Upper lobe of right lung (tissue), 1 donor: ENCODE data around the gene TCF7L1. TPM values are rescaled to one million over a fixed set of nuclear protein-coding genes. Genes with fewer than 3 reads are reported as not detected.

Source experiments
- ATAC-seq: fragments of 200-7000 bp; cut with Tn5 transposase; one replicate; pipeline ENCODE4 v1.9.1; 2020; ENCODE audit warnings: mild to moderate bottlenecking, moderate library complexity
- DNase-seq: peaks from one replicate; pipeline ENCODE4 v3.0.0-alpha.2; 2020
- H3K27ac ChIP-seq: fragments of 200-600 bp; one replicate; pipeline ENCODE4 v1.8.0; 2022
- H3K27me3 ChIP-seq: fragments of 200-600 bp; one replicate; pipeline ENCODE4 v1.8.0; 2022; ENCODE audit warnings: mild to moderate bottlenecking
- H3K36me3 ChIP-seq: fragments of 200-600 bp; one replicate; pipeline ENCODE4 v1.8.0; 2022
- H3K4me1 ChIP-seq: fragments of 200-600 bp; one replicate; pipeline ENCODE4 v1.8.0; 2022
- H3K4me3 ChIP-seq: fragments of 200-600 bp; one replicate; pipeline ENCODE4 v1.8.0; 2022; ENCODE audit warnings: mild to moderate bottlenecking
- H3K9me3 ChIP-seq: fragments of 200-600 bp; one replicate; pipeline ENCODE4 v1.8.0; 2022
- intact Hi-C: fragments of 100-400 bp; cut with DNase I; formaldehyde crosslinking; loops from one replicate; pipeline ENCODE4 v1.11.0; 2022
- total RNA-seq: library from RNA; stranded (reverse); fragmentation: NEBNext Ultra II Directional; extraction: Animal tissue kit (Norgen Biotek cat#: 25700); gene quantifications from one replicate; pipeline ENCODE4 v1.2.1, GENCODE V29; 2021
- TF ChIP-seq, protein P1 (sequence below): fragments of 200-600 bp; IDR thresholded peaks from one replicate; pipeline ENCODE4 v1.8.0; 2022; ENCODE audit warnings: antibody characterized with exemption
- donor health status: DM: no; HTN: yes; CAD: no; lungs with severe emphysema.

The TCF7L1 gene
- total RNA-seq, 1 donor from 2014 or later = 21.1 TPM

DNA sequence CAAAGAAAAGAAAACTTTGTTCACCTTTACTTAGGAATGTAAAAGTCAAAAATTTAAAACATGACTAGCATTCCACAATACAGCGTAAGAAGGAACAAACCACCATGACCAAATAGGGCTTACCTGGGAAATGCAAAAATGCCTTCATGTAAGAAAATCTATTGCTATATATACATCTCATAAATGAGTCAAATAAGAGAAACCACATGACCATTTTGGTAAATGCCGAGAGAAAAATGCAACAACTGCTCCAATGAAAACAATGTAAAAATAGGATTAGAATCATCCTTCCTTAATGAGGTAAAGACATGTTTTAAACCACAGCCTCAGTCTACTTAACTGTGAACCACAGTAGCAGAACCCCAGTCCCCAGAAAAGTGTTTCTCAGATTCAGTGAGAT is 145.2 kb downstream of the TCF7L1 start:
- intact Hi-C loops = no loop called here
- ATAC-seq (no peak), DNase-seq (no peak)
- TF ChIP-seq, protein P1, sequence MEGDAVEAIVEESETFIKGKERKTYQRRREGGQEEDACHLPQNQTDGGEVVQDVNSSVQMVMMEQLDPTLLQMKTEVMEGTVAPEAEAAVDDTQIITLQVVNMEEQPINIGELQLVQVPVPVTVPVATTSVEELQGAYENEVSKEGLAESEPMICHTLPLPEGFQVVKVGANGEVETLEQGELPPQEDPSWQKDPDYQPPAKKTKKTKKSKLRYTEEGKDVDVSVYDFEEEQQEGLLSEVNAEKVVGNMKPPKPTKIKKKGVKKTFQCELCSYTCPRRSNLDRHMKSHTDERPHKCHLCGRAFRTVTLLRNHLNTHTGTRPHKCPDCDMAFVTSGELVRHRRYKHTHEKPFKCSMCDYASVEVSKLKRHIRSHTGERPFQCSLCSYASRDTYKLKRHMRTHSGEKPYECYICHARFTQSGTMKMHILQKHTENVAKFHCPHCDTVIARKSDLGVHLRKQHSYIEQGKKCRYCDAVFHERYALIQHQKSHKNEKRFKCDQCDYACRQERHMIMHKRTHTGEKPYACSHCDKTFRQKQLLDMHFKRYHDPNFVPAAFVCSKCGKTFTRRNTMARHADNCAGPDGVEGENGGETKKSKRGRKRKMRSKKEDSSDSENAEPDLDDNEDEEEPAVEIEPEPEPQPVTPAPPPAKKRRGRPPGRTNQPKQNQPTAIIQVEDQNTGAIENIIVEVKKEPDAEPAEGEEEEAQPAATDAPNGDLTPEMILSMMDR = no peak
- Histone ChIP-seq H3K36me3 (no peaks in the 10 kb centered on the region), H3K27ac (no peak overlapping the region), H3K9me3 (no peaks in the 10 kb centered on the region), H3K4me1 (peaks cover 21% of the 10 kb centered on the region), H3K4me3 (no peak overlapping the region), H3K27me3 (no peaks in the 10 kb centered on the region)

DNA sequence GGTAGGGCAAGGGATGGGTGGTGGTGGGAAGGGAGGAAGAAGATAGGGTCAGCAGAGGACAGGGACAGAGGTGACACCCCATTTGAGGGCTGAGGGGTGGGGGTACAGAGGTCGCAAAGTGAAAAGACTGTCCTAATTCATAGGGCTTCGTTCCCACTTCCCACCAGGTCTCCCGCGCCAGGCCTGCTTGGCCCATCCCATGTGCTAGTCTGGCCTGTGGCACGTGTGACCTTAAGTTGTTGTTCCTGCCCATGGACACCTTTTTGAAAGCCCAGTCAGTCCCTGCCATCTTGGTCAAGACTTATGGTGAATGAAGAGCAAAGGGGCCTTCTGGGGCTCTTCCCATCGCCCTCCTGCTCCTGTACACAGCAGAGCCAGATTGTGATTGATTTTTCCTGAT is 148.4 kb downstream of the TCF7L1 start:
- TF ChIP-seq, protein P1 = no peak
- Histone ChIP-seq H3K9me3 (no peaks in the 10 kb centered on the region), H3K4me3 (no peak overlapping the region), H3K27ac (no peak overlapping the region), H3K36me3 (peaks cover 3% of the 10 kb centered on the region), H3K27me3 (no peaks in the 10 kb centered on the region), H3K4me1 (peaks cover 24% of the 10 kb centered on the region)
- DNase-seq = no peak
- ATAC-seq = no peak
- intact Hi-C loops = loop anchor here (10.0 kb wide), 1 partner anchor 217 kb away; no protein-coding TSS in a partner anchor

DNA sequence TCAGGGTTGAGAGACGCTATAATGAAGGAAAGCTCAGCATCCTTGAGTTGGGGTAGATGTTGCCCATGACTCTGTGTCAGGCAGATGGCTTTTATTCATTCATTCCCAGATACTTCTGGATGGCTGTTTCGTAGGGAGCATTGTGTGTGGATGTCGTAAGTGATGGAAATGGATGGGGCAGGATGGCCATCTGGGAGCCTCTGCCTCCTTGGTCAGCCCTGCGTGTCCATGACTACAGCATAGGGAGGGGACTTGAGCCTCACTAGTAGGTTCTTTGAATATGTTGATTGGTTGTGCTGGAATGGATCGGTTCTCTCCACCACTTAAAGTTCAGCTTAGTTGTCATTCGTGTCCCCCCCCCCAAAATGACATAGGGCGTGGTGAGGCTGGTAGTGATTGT is 149.7 kb downstream of the TCF7L1 start:
- H3K36me3 ChIP-seq = peaks cover 3% of the 10 kb centered on the region
- TF ChIP-seq, protein P1 = no peak
- no peak for DNase-seq
- no peaks in the 10 kb centered on the region for H3K27me3 ChIP-seq
- peaks cover 15% of the 10 kb centered on the region for H3K4me1 ChIP-seq
- no peaks in the 10 kb centered on the region for H3K9me3 ChIP-seq
- intact Hi-C loops = loop anchor here (10.0 kb wide), 1 partner anchor 218 kb away; no protein-coding TSS in a partner anchor
- H3K27ac ChIP-seq = no peak overlapping the region
- H3K4me3 ChIP-seq = no peak overlapping the region
- no peak for ATAC-seq

DNA sequence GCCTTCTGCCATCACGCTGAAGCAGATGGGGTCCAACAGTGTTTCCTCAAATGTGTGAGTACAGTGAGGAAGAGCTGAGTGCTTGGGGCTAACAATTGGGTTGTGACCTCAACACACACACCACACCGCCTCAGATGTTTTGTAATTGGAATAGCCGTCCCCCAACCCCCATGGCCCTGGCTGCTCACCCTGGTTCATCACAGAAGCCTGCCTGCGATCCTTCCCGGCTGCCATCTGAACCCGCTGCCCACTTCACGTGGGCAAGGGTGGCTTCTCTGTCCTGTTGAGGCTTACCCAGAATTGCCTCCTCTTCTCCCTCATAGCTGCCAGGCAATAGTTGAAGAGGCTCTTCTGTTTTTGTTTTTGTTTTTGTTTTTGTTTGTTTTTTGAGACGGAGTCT is 150.4 kb downstream of the TCF7L1 start:
- no peak overlapping the region for H3K27ac ChIP-seq

DNA sequence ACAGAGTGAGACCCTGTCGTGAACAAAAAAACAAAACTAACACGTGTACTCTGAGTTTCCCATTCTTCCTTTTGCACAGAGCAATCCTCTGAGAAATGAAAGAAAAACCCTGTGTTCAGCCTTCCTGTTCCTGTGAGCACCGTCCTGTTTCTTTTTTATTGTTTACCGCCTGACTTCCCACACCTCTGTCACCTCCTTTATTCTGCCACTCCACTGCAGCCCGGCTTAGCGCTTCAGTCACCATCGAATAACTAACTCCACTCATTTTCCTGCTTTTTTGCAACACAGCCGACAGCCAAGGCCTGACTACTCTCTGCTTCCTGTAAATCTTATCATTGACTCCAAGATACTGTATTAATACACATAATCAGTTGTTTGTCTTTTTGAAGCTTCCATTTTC is 153.7 kb downstream of the TCF7L1 start:
- Histone ChIP-seq H3K27ac (no peak overlapping the region), H3K4me1 (peaks cover 7% of the 10 kb centered on the region), H3K27me3 (no peaks in the 10 kb centered on the region), H3K4me3 (no peak overlapping the region), H3K9me3 (no peaks in the 10 kb centered on the region), H3K36me3 (peaks cover 3% of the 10 kb centered on the region)
- intact Hi-C loops = loop anchor here (5.0 to 10.0 kb wide), 2 partner anchors 155 to 222 kb away; partner anchors contain the start of gene TCF7L1
- DNase-seq (no peak), ATAC-seq (no peak)
- TF ChIP-seq, protein P1 = no peak

More for the DNA sequence above, 150.4 kb downstream of the TCF7L1 start:
- Histone ChIP-seq H3K4me3 (no peak overlapping the region), H3K4me1 (peaks cover 8% of the 10 kb centered on the region), H3K9me3 (no peaks in the 10 kb centered on the region), H3K36me3 (peaks cover 3% of the 10 kb centered on the region), H3K27me3 (no peaks in the 10 kb centered on the region)
- intact Hi-C loops = loop anchor here (10.0 kb wide), 1 partner anchor 219 kb away; no protein-coding TSS in a partner anchor
- no peak for ATAC-seq
- DNase-seq = no peak
- TF ChIP-seq, protein P1 = no peak

DNA sequence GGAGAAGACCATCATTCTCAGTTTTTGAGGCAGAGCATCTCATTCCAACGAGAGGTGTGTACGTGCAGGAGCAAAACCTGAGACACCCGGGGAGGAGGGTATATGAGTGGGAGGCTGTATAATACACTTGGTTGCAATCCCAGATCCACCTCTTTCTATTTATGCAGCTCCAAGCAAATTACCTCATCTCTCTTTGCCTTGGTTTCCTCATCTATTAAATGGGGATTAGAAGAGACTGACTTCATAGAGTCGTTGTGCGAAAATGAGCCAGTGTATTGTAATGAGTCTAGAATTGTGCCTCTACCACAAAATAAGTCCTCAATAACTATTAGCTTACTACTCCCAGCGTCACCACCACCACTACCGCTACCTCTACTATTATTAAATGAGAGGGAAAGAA is 154.5 kb downstream of the TCF7L1 start:
- Histone ChIP-seq H3K27ac (no peak overlapping the region), H3K27me3 (no peaks in the 10 kb centered on the region), H3K9me3 (no peaks in the 10 kb centered on the region), H3K4me1 (peaks cover 7% of the 10 kb centered on the region), H3K4me3 (no peak overlapping the region), H3K36me3 (peaks cover 3% of the 10 kb centered on the region)
- ATAC-seq (no peak), DNase-seq (no peak)
- intact Hi-C loops = loop anchor here (5.0 to 10.0 kb wide), 2 partner anchors 155 to 223 kb away; partner anchors contain the start of gene TCF7L1
- TF ChIP-seq, protein P1 = no peak
